ENCODE data around the gene ITGAD.

ITGAD gene

GRCh38 chr16:31371619-31372484 is 21.3 kb upstream of the ITGAD start:
- H3K9ac ChIP-seq (ENCODE audit: low read length): no peak overlapping the region
- no peaks in the 10 kb centered on the region for H3K9me3 ChIP-seq (ENCODE audit: low read length)
- H3K4me3 ChIP-seq (ENCODE audit: low read depth in 1 of 2, low read length in 2 of 2): no peak overlapping the region
- H3K27me3 ChIP-seq (ENCODE audit: control insufficient read depth in 1 of 2, insufficient read depth in 2 of 2, low read length in 2 of 2): no peaks in the 10 kb centered on the region
- H3K36me3 ChIP-seq (ENCODE audit: insufficient read depth, low read length): no peaks in the 10 kb centered on the region
- no peaks in the 10 kb centered on the region for H3K4me1 ChIP-seq (ENCODE audit: insufficient read depth, low read length)
- H3K27ac ChIP-seq (ENCODE audit: low read depth, low read length): no peak overlapping the region

- Histone ChIP-seq H3K36me3 (ENCODE audit: insufficient read depth, low read length) (no peaks in the 10 kb centered on the region), H3K4me1 (ENCODE audit: insufficient read depth, low read length) (no peaks in the 10 kb centered on the region), H3K4me3 (ENCODE audit: low read depth in 1 of 2, low read length in 2 of 2) (no peak overlapping the region), H3K27ac (ENCODE audit: low read depth, low read length) (no peak overlapping the region), H3K27me3 (ENCODE audit: control insufficient read depth in 1 of 2, insufficient read depth in 2 of 2, low read length in 2 of 2) (no peaks in the 10 kb centered on the region), H3K9me3 (ENCODE audit: low read length) (no peaks in the 10 kb centered on the region), H3K9ac (ENCODE audit: low read length) (no peak overlapping the region)
Observed at GRCh38 chr16:31373235-31373634, 19.9 kb upstream of the ITGAD start.

- Histone ChIP-seq H3K27me3 (ENCODE audit: control insufficient read depth in 1 of 2, insufficient read depth in 2 of 2, low read length in 2 of 2) (no peaks in the 10 kb centered on the region), H3K27ac (ENCODE audit: low read depth, low read length) (no peak overlapping the region), H3K4me3 (ENCODE audit: low read depth in 1 of 2, low read length in 2 of 2) (no peak overlapping the region), H3K4me1 (ENCODE audit: insufficient read depth, low read length) (no peaks in the 10 kb centered on the region), H3K9me3 (ENCODE audit: low read length) (no peaks in the 10 kb centered on the region), H3K9ac (ENCODE audit: low read length) (no peak overlapping the region), H3K36me3 (ENCODE audit: insufficient read depth, low read length) (no peaks in the 10 kb centered on the region)
Observed at GRCh38 chr16:31375231-31375630, 17.9 kb upstream of the ITGAD start.

GRCh38 chr16:31376705-31377104 is 16.4 kb upstream of the ITGAD start:
- Histone ChIP-seq H3K4me3 (ENCODE audit: low read depth in 1 of 2, low read length in 2 of 2) (no peak overlapping the region), H3K36me3 (ENCODE audit: insufficient read depth, low read length) (no peaks in the 10 kb centered on the region), H3K9me3 (ENCODE audit: low read length) (no peaks in the 10 kb centered on the region), H3K9ac (ENCODE audit: low read length) (no peak overlapping the region), H3K27me3 (ENCODE audit: control insufficient read depth in 1 of 2, insufficient read depth in 2 of 2, low read length in 2 of 2) (no peaks in the 10 kb centered on the region), H3K4me1 (ENCODE audit: insufficient read depth, low read length) (no peaks in the 10 kb centered on the region), H3K27ac (ENCODE audit: low read depth, low read length) (no peak overlapping the region)

- no peaks in the 10 kb centered on the region for H3K36me3 ChIP-seq (ENCODE audit: insufficient read depth, low read length)
Observed at GRCh38 chr16:31377210-31377903, 15.8 kb upstream of the ITGAD start.

GRCh38 chr16:31380201-31380600 is 12.9 kb upstream of the ITGAD start:
- H3K27me3 ChIP-seq (ENCODE audit: control insufficient read depth in 1 of 2, insufficient read depth in 2 of 2, low read length in 2 of 2): no peaks in the 10 kb centered on the region
- no peak overlapping the region for H3K9ac ChIP-seq (ENCODE audit: low read length)
- H3K27ac ChIP-seq (ENCODE audit: low read depth, low read length): no peak overlapping the region
- no peaks in the 10 kb centered on the region for H3K4me1 ChIP-seq (ENCODE audit: insufficient read depth, low read length)
- no peaks in the 10 kb centered on the region for H3K9me3 ChIP-seq (ENCODE audit: low read length)
- no peak overlapping the region for H3K4me3 ChIP-seq (ENCODE audit: low read depth in 1 of 2, low read length in 2 of 2)
- no peaks in the 10 kb centered on the region for H3K36me3 ChIP-seq (ENCODE audit: insufficient read depth, low read length)

More at GRCh38 chr16:31377210-31377903, 15.8 kb upstream of the ITGAD start:
- no peak overlapping the region for H3K27ac ChIP-seq (ENCODE audit: low read depth, low read length)
- H3K4me3 ChIP-seq (ENCODE audit: low read depth in 1 of 2, low read length in 2 of 2): no peak overlapping the region
- H3K9ac ChIP-seq (ENCODE audit: low read length): no peak overlapping the region
- H3K4me1 ChIP-seq (ENCODE audit: insufficient read depth, low read length): no peaks in the 10 kb centered on the region
- no peaks in the 10 kb centered on the region for H3K27me3 ChIP-seq (ENCODE audit: control insufficient read depth in 1 of 2, insufficient read depth in 2 of 2, low read length in 2 of 2)
- H3K9me3 ChIP-seq (ENCODE audit: low read length): no peaks in the 10 kb centered on the region

GRCh38 chr16:31382485-31383161 is 10.5 kb upstream of the ITGAD start:
- no peaks in the 10 kb centered on the region for H3K9me3 ChIP-seq (ENCODE audit: low read length)
- H3K4me3 ChIP-seq (ENCODE audit: low read depth in 1 of 2, low read length in 2 of 2): no peak overlapping the region
- H3K27ac ChIP-seq (ENCODE audit: low read depth, low read length): no peak overlapping the region
- no peaks in the 10 kb centered on the region for H3K4me1 ChIP-seq (ENCODE audit: insufficient read depth, low read length)
- H3K36me3 ChIP-seq (ENCODE audit: insufficient read depth, low read length): no peaks in the 10 kb centered on the region
- no peaks in the 10 kb centered on the region for H3K27me3 ChIP-seq (ENCODE audit: control insufficient read depth in 1 of 2, insufficient read depth in 2 of 2, low read length in 2 of 2)
- no peak overlapping the region for H3K9ac ChIP-seq (ENCODE audit: low read length)

- no peaks in the 10 kb centered on the region for H3K27me3 ChIP-seq (ENCODE audit: control insufficient read depth in 1 of 2, insufficient read depth in 2 of 2, low read length in 2 of 2)
- H3K4me1 ChIP-seq (ENCODE audit: insufficient read depth, low read length): no peaks in the 10 kb centered on the region
- H3K9me3 ChIP-seq (ENCODE audit: low read length): no peaks in the 10 kb centered on the region
- no peak overlapping the region for H3K9ac ChIP-seq (ENCODE audit: low read length)
- H3K27ac ChIP-seq (ENCODE audit: low read depth, low read length): no peak overlapping the region
- H3K36me3 ChIP-seq (ENCODE audit: insufficient read depth, low read length): no peaks in the 10 kb centered on the region
- no peak overlapping the region for H3K4me3 ChIP-seq (ENCODE audit: low read depth in 1 of 2, low read length in 2 of 2)
Observed at GRCh38 chr16:31385680-31386079, 7.5 kb upstream of the ITGAD start.

GRCh38 chr16:31386157-31386984 is 6.8 kb upstream of the ITGAD start:
- Histone ChIP-seq H3K9me3 (ENCODE audit: low read length) (no peaks in the 10 kb centered on the region), H3K4me1 (ENCODE audit: insufficient read depth, low read length) (no peaks in the 10 kb centered on the region), H3K36me3 (ENCODE audit: insufficient read depth, low read length) (no peaks in the 10 kb centered on the region), H3K9ac (ENCODE audit: low read length) (no peak overlapping the region), H3K27ac (ENCODE audit: low read depth, low read length) (no peak overlapping the region), H3K27me3 (ENCODE audit: control insufficient read depth in 1 of 2, insufficient read depth in 2 of 2, low read length in 2 of 2) (no peaks in the 10 kb centered on the region), H3K4me3 (ENCODE audit: low read depth in 1 of 2, low read length in 2 of 2) (no peak overlapping the region)

GRCh38 chr16:31388535-31388934 is 4.6 kb upstream of the ITGAD start:
- H3K36me3 ChIP-seq (ENCODE audit: insufficient read depth, low read length): no peaks in the 10 kb centered on the region
- H3K27ac ChIP-seq (ENCODE audit: low read depth, low read length): no peak overlapping the region
- H3K27me3 ChIP-seq (ENCODE audit: control insufficient read depth in 1 of 2, insufficient read depth in 2 of 2, low read length in 2 of 2): no peaks in the 10 kb centered on the region
- H3K9me3 ChIP-seq (ENCODE audit: low read length): no peaks in the 10 kb centered on the region
- no peak overlapping the region for H3K9ac ChIP-seq (ENCODE audit: low read length)
- no peaks in the 10 kb centered on the region for H3K4me1 ChIP-seq (ENCODE audit: insufficient read depth, low read length)
- H3K4me3 ChIP-seq (ENCODE audit: low read depth in 1 of 2, low read length in 2 of 2): no peak overlapping the region
